Right kidney (tissue), 9 donors: ENCODE results near the gene ASMTL.
A peak's percentile ranks its signal among the peaks of the same experiment; 100 is the strongest.
"Not testable (repeated sequence)": the region's sequence is repeated elsewhere in the genome, so short reads cannot be mapped to it uniquely, and the experiment has no call there.

Experiments used
- DNase-seq: peaks from one replicate; pipeline ENCODE4 v3.0.0-alpha.2; 2016
- long read RNA-seq, 8 donors: transcript quantifications; one replicate each; lab custom pipeline, GENCODE V29; 2026

Gene ASMTL
- long read RNA-seq, donor 1, transcript ASMTL-201 (13 exons, 2,027 nt), result major isoform, 11 of 14 reads
- long read RNA-seq, donor 1, partial matches to known transcripts, result 0 of 14 reads
- long read RNA-seq, donor 1, other reads (novel, unspliced or antisense), result 0 of 14 reads
- long read RNA-seq, donor 2, transcript ASMTL-201 (13 exons, 2,027 nt), result major isoform, 9 of 11 reads
- long read RNA-seq, donor 2, partial matches to known transcripts, result 0 of 11 reads
- long read RNA-seq, donor 2, other reads (novel, unspliced or antisense), result 0 of 11 reads
- long read RNA-seq, donor 3, partial matches to known transcripts, result 0 of 4 reads
- long read RNA-seq, donor 3, other reads (novel, unspliced or antisense), result 0 of 4 reads
- long read RNA-seq, donor 4, transcript ASMTL-201 (13 exons, 2,027 nt), result major isoform, 10 of 13 reads
- long read RNA-seq, donor 4, partial matches to known transcripts, result 0 of 13 reads
- long read RNA-seq, donor 4, other reads (novel, unspliced or antisense), result 0 of 13 reads
- long read RNA-seq, donor 5, transcript ASMTL-201 (13 exons, 2,027 nt), result major isoform, 17 of 19 reads
- long read RNA-seq, donor 5, partial matches to known transcripts, result 0 of 19 reads
- long read RNA-seq, donor 5, other reads (novel, unspliced or antisense), result 0 of 19 reads
- long read RNA-seq, donor 6, transcript ASMTL-201 (13 exons, 2,027 nt), result major isoform, 9 of 18 reads
- long read RNA-seq, donor 6, partial matches to known transcripts, result 7 of 18 reads
- long read RNA-seq, donor 6, other reads (novel, unspliced or antisense), result 0 of 18 reads
- long read RNA-seq, donor 7, transcript ASMTL-201 (13 exons, 2,027 nt), result major isoform, 15 of 29 reads
- long read RNA-seq, donor 7, partial matches to known transcripts, result 13 of 29 reads
- long read RNA-seq, donor 7, other reads (novel, unspliced or antisense), result 0 of 29 reads
- long read RNA-seq, donor 8, transcript ASMTL-201 (13 exons, 2,027 nt), result major isoform, 6 of 7 reads
- long read RNA-seq, donor 8, partial matches to known transcripts, result 0 of 7 reads
- long read RNA-seq, donor 8, other reads (novel, unspliced or antisense), result 0 of 7 reads

- peak; percentile 100 for DNase-seq
These were observed at the start of gene ASMTL for GRCh38 chrX:1452516-1453394. TSS of gene ASMTL (minus strand) at chrX:1452909. CDS start at chrX:1452840, 69 bp downstream.

- no peak for DNase-seq
These were observed 49.5 kb upstream of the ASMTL start for GRCh38 chrX:1502241-1502640.

- DNase-seq, result no peak
These were observed 48.3 kb upstream of the ASMTL start for GRCh38 chrX:1500701-1501624.

- no peak for DNase-seq
These were observed 43.4 kb upstream of the ASMTL start for GRCh38 chrX:1496076-1496475.

GRCh38 chrX:1493877-1494510 lies 41.3 kb upstream of the ASMTL start:
- no peak for DNase-seq

- no peak for DNase-seq
These were observed 40.7 kb upstream of the ASMTL start for GRCh38 chrX:1493412-1493811.

- DNase-seq, result no peak
These were observed 39.8 kb upstream of the ASMTL start for GRCh38 chrX:1492421-1493012.

- no peak for DNase-seq
These were observed 39.2 kb upstream of the ASMTL start for GRCh38 chrX:1491851-1492349.

- DNase-seq, result not testable (repeated sequence)
These were observed 38.5 kb upstream of the ASMTL start for GRCh38 chrX:1491248-1491647.

GRCh38 chrX:1490723-1491122 lies 38.0 kb upstream of the ASMTL start:
- not testable (repeated sequence) for DNase-seq

- DNase-seq, result not testable (repeated sequence)
These were observed 36.6 kb upstream of the ASMTL start for GRCh38 chrX:1489354-1489753.

GRCh38 chrX:1488745-1489144 lies 36.0 kb upstream of the ASMTL start:
- DNase-seq, result no peak

GRCh38 chrX:1488141-1488540 lies 35.4 kb upstream of the ASMTL start:
- no peak for DNase-seq

- no peak for DNase-seq
These were observed 34.7 kb upstream of the ASMTL start for GRCh38 chrX:1487401-1487800.

- no peak for DNase-seq
These were observed 34.1 kb upstream of the ASMTL start for GRCh38 chrX:1486749-1487361.

GRCh38 chrX:1486177-1486576 lies 33.5 kb upstream of the ASMTL start:
- DNase-seq, result no peak

GRCh38 chrX:1485033-1485432 lies 32.3 kb upstream of the ASMTL start:
- DNase-seq, result no peak

GRCh38 chrX:1484638-1485019 lies 31.9 kb upstream of the ASMTL start:
- no peak for DNase-seq
